A549 (cell line): ENCODE data around the gene ASTL. TPM values are rescaled to one million over a fixed set of nuclear protein-coding genes. Genes with fewer than 3 reads are reported as not detected.

Source experiments
- ATAC-seq, 2 experiments: fragments of 200-7000 bp in 1 of 2; fragments of >200 bp in 1 of 2; cut with Nextera tagmentation in 1 of 2; cut with Tn5 transposase in 1 of 2; 3 replicates each; pipeline versions ENCODE4 v1.8.0 to v1.9.1; 2018 to 2020; ENCODE audit warnings: mild to moderate bottlenecking in 1 of 2, moderate library complexity in 1 of 2
- CTCF ChIA-PET: fragments of 300-600 bp; sonication (Branson Sonifier 250); formaldehyde crosslinking; extraction: SDS; loops from one replicate; lab custom pipeline; 2021; ENCODE audit warnings: antibody characterized with exemption, inconsistent platforms; lab: Yijun Ruan, JAX
- POLR2A ChIA-PET: fragments of 350-600 bp; formaldehyde crosslinking; extraction: SDS; loops from one replicate; lab custom pipeline; 2021; ENCODE audit warnings: antibody characterized with exemption, inconsistent platforms; lab: Yijun Ruan, JAX
- DNase-seq, 2 experiments: peaks; one replicate each; pipeline versions ENCODE4 v3.0.0 to v3.0.0-alpha.2; 2011 to 2016; ENCODE audit warnings: low read depth in 1 of 2, low spot score in 1 of 2
- FAIRE-seq: peaks from 2 replicates; lab custom pipeline; 2011; peaks lifted over from hg19 to GRCh38; lab: Jason Lieb, UNC
- H3K27ac ChIP-seq, 2 experiments: fragments of >200 bp; sonication (Bioruptor Twin); formaldehyde crosslinking; 3 replicates each; pipeline ENCODE4 v1.5.1; 2016 to 2017
- H3K4me1 ChIP-seq: fragments of >200 bp; sonication (Bioruptor Twin); formaldehyde crosslinking; 3 replicates; pipeline ENCODE4 v1.6.1; 2016
- H3K4me2 ChIP-seq: fragments of >200 bp; sonication (Bioruptor Twin); formaldehyde crosslinking; 3 replicates; pipeline ENCODE4 v1.6.1; 2016
- H3K4me3 ChIP-seq: fragments of >200 bp; sonication (Bioruptor Twin); formaldehyde crosslinking; 3 replicates; pipeline ENCODE4 v1.5.1; 2016
- H3K9me3 ChIP-seq: fragments of >200 bp; sonication (Bioruptor Twin); formaldehyde crosslinking; 3 replicates; pipeline ENCODE4 v1.6.1; 2016
- ATOH8 ChIP-seq: fragments of 250-450 bp; sonication (Bioruptor Pico); IDR thresholded peaks from 2 replicates; pipeline ENCODE4 v1.5.0; 2020; ENCODE audit warnings: low read depth, mild to moderate bottlenecking, moderate library complexity
- BCL3 ChIP-seq: fragments of >200 bp; sonication (Bioruptor Twin); formaldehyde crosslinking; IDR thresholded peaks from 3 replicates; pipeline ENCODE4 v1.6.1; 2016
- E2F6 ChIP-seq: IDR thresholded peaks from 2 replicates; pipeline ENCODE4 v1.6.1; 2012; ENCODE audit warnings: low read depth, borderline replicate concordance
- EHF ChIP-seq: fragments of 250-450 bp; sonication (Bioruptor Pico); IDR thresholded peaks from 2 replicates; pipeline ENCODE4 v1.5.0; 2020; ENCODE audit warnings: mild to moderate bottlenecking
- EP300 ChIP-seq, 2 experiments: fragments of >200 bp; sonication (Bioruptor Twin); formaldehyde crosslinking; IDR thresholded peaks; 2 replicates in 1 of 2; 3 replicates in 1 of 2; pipeline ENCODE4 v1.6.1; 2016 to 2017
- ESRRA ChIP-seq: fragments of 150-350 bp; IDR thresholded peaks from 2 replicates; pipeline ENCODE4 v1.6.1; 2014; ENCODE audit warnings: mild to moderate bottlenecking, low read length, borderline replicate concordance
- FOSB ChIP-seq: fragments of 250-450 bp; sonication (Bioruptor Pico); IDR thresholded peaks from 2 replicates; pipeline ENCODE4 v1.5.0; 2020; ENCODE audit warnings: mild to moderate bottlenecking, moderate library complexity
- FOXS1 ChIP-seq: fragments of 250-450 bp; sonication (Bioruptor Pico); IDR thresholded peaks from 2 replicates; pipeline ENCODE4 v1.5.0; 2020; ENCODE audit warnings: mild to moderate bottlenecking, moderate library complexity
- GATA3 ChIP-seq: IDR thresholded peaks from 2 replicates; pipeline ENCODE4 v1.6.1; 2012; ENCODE audit warnings: borderline replicate concordance
- JUN ChIP-seq, 2 experiments: fragments of >200 bp; sonication (Bioruptor Twin); formaldehyde crosslinking; IDR thresholded peaks; 2 replicates in 1 of 2; 3 replicates in 1 of 2; pipeline ENCODE4 v1.6.1; 2016 to 2017
- KDM5A ChIP-seq: fragments of 200-600 bp; sonication (generic); IDR thresholded peaks from 2 replicates; pipeline ENCODE4 v1.6.1; 2016; ENCODE audit warnings: antibody characterized with exemption, mild to moderate bottlenecking
- MAZ ChIP-seq: fragments of 150-350 bp; IDR thresholded peaks from 2 replicates; pipeline ENCODE4 v1.6.1; 2014; ENCODE audit warnings: antibody characterized with exemption, low read depth, low read length, borderline replicate concordance
- MYC ChIP-seq: IDR thresholded peaks from 2 replicates; pipeline ENCODE4 v1.6.1; 2012; ENCODE audit warnings: mild to moderate bottlenecking, inconsistent platforms, low read length, improper control_type of control experiment, borderline replicate concordance
- PBX3 ChIP-seq: IDR thresholded peaks from 2 replicates; pipeline ENCODE4 v1.6.1; 2012
- PHF8 ChIP-seq: fragments of 200-600 bp; sonication (generic); IDR thresholded peaks from 2 replicates; pipeline ENCODE4 v1.6.1; 2016; ENCODE audit warnings: low read depth, mild to moderate bottlenecking, antibody characterized with exemption, moderate library complexity, borderline replicate concordance
- POLR2AphosphoS2 ChIP-seq: conservative IDR thresholded peaks from 2 replicates; pipeline ENCODE4 v1.6.1; 2012; ENCODE audit warnings: low read length, improper control_type of control experiment, inconsistent platforms
- RAD21 ChIP-seq, 2 experiments: fragments of >200 bp in 1 of 2; sonication (Bioruptor Twin) in 1 of 2; formaldehyde crosslinking in 1 of 2; IDR thresholded peaks in 1 of 2; conservative IDR thresholded peaks in 1 of 2; 2 replicates in 1 of 2; 3 replicates in 1 of 2; pipeline ENCODE4 v1.6.1; 2012 to 2018; ENCODE audit warnings: inconsistent platforms in 1 of 2
- RCOR1 ChIP-seq: fragments of 150-350 bp; IDR thresholded peaks from 2 replicates; pipeline ENCODE4 v1.6.1; 2014; ENCODE audit warnings: antibody characterized with exemption, low read length, low read depth
- RFX5 ChIP-seq: fragments of 450-650 bp; IDR thresholded peaks from 2 replicates; pipeline ENCODE4 v1.7.1; 2014; ENCODE audit warnings: antibody characterized with exemption, mild to moderate bottlenecking, moderate library complexity
- RNF2 ChIP-seq: fragments of 200-600 bp; sonication (generic); IDR thresholded peaks from 2 replicates; pipeline ENCODE4 v1.6.1; 2016; ENCODE audit warnings: low read depth, mild to moderate bottlenecking, antibody characterized with exemption, moderate library complexity, borderline replicate concordance
- SREBF2 ChIP-seq: fragments of 450-650 bp; IDR thresholded peaks from 2 replicates; pipeline ENCODE4 v1.6.1; 2014; ENCODE audit warnings: mild to moderate bottlenecking, moderate library complexity
- ZFP36 ChIP-seq: fragments of 450-650 bp; IDR thresholded peaks from 2 replicates; pipeline ENCODE4 v1.6.1; 2014; ENCODE audit warnings: borderline replicate concordance; ENCODE audit not compliant: partially characterized antibody
- ZNF302 ChIP-seq: fragments of 250-450 bp; sonication (Bioruptor Pico); IDR thresholded peaks from 2 replicates; pipeline ENCODE4 v1.9.0; 2021; ENCODE audit warnings: inconsistent platforms, mild to moderate bottlenecking, moderate library complexity
- WGBS: methylation state at CpG from one replicate; pipeline ENCODE4 v1.1.6; 2017; ENCODE audit errors: missing lambda C conversion rate; 5-methylcytosine and 5-hydroxymethylcytosine counted together
- polyA plus RNA-seq, 4 experiments: library from polyadenylated mRNA; depleted of rRNA in 3 of 4; stranded (reverse); fragments of >200 nt; fragmentation: RNase III in 1 of 4; extraction: RNeasy Plus Mini Kit Qiagen cat#74134 plus additional on column Dnase treatment in 1 of 4; gene quantifications; 2 replicates in 3 of 4; 3 replicates in 1 of 4; pipeline ENCODE4 v1.2.3, GENCODE V29; 2011 to 2017
- TF ChIP-seq, protein P1 (sequence below): fragments of 450-650 bp; IDR thresholded peaks from 2 replicates; pipeline ENCODE4 v1.6.1; 2014; ENCODE audit warnings: antibody characterized with exemption
- TF ChIP-seq, protein P2 (sequence below): fragments of >200 bp; sonication (Bioruptor Twin); formaldehyde crosslinking; IDR thresholded peaks from 2 replicates; pipeline ENCODE4 v1.6.1; 2016
- TF ChIP-seq, protein P3 (sequence below): fragments of >200 bp; sonication (Bioruptor Twin); formaldehyde crosslinking; IDR thresholded peaks from 3 replicates; pipeline ENCODE4 v1.5.1; 2016

Gene ASTL
- polyA plus RNA-seq, 2 of the 4 experiments (the other 2 are of a cell fraction), result not detected

GRCh38 chr2:96139181-96139758, 968 bp upstream of the ASTL start:
- ChIA-PET CTCF (interaction anchor here (0.6 to 5.1 kb wide), 24 partner anchors 9 to 371 kb away, joined by 3 to 57 read pairs (median 4); partner anchors contain the start of genes ADRA2B and NEURL3), POLR2A (no interaction called here)
- Histone ChIP-seq H3K4me1 (no peaks in the 10 kb centered on the region), H3K4me3 (no peak overlapping the region), H3K9me3 (no peaks in the 10 kb centered on the region), H3K4me2 (no peak overlapping the region), H3K27ac (no peak overlapping the region)
- ATAC-seq (no peak), DNase-seq (no peak), FAIRE-seq (no peak)
- 54% methylated on average over 7 of the region's 7 CpGs for WGBS
- TF ChIP-seq, protein P1, sequence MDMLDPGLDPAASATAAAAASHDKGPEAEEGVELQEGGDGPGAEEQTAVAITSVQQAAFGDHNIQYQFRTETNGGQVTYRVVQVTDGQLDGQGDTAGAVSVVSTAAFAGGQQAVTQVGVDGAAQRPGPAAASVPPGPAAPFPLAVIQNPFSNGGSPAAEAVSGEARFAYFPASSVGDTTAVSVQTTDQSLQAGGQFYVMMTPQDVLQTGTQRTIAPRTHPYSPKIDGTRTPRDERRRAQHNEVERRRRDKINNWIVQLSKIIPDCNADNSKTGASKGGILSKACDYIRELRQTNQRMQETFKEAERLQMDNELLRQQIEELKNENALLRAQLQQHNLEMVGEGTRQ, result no peak
- no peak for TF ChIP-seq MAZ
- no peak for TF ChIP-seq MYC
- TF ChIP-seq EHF, result no peak
- TF ChIP-seq RNF2, result no peak
- no peak for TF ChIP-seq PHF8
- no peak for TF ChIP-seq BCL3
- TF ChIP-seq EP300 (IDR thresholded peaks at IDR 0.05), result no peak
- TF ChIP-seq ATOH8 (CRISPR knock-in tag), result no peak
- no peak for TF ChIP-seq RAD21 (conservative IDR thresholded peaks at IDR 0.05 in 1 of 2, IDR thresholded peaks at IDR 0.05 in 1 of 2)
- TF ChIP-seq POLR2AphosphoS2, result no peak
- TF ChIP-seq ZFP36, result no peak
- TF ChIP-seq PBX3, result no peak
- TF ChIP-seq FOXS1 (CRISPR knock-in tag), result no peak
- TF ChIP-seq, protein P2, sequence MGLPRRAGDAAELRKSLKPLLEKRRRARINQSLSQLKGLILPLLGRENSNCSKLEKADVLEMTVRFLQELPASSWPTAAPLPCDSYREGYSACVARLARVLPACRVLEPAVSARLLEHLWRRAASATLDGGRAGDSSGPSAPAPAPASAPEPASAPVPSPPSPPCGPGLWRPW, result no peak

DNA sequence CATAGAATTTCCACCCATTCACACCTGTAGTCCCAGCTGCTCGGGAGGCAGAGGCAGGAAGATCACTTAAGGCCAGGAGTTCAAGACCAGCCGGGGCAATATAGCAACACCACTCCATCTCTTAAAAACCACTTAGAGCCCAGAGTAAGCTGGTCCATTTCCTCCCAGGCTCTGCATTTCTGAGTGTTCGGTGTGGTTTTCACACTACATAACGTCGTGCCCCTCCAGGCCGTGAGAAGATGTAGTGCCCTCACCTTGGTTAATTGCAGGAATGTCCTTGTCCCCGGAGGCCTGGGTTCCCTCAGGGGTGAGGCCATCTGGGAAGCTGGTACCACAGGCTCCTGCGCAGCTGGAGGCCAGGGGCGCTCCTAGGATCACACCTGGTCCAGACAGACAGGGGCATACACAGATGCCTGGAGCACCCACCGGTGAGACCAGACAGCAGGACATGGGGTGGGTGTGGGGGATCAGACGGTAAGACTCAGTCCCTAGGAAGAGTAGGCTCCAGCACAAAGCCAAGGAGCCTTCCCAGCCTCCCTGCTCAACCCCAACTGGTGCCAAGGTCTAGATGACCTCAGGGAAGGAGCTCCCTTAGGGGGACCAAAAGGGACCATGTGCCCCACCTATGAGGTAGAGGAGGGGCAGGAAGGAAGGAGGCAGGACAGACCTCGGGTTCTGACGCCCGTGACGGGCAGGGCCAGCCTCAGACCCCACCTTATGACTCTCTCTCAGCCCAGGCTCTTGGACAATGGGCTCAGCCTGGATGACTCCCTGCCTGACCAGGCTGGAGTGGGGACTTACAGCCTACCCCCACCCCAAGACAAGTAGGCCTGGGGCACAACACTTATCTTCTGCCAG, 752 bp downstream of the ASTL start:
- Histone ChIP-seq H3K27ac (no peak overlapping the region), H3K4me2 (no peak overlapping the region), H3K9me3 (no peaks in the 10 kb centered on the region), H3K4me1 (no peaks in the 10 kb centered on the region), H3K4me3 (no peak overlapping the region)
- DNase-seq (no peak), ATAC-seq (no peak), FAIRE-seq (no peak)
- no peak for TF ChIP-seq JUN (IDR thresholded peaks at IDR 0.05)
- no peak for TF ChIP-seq SREBF2
- TF ChIP-seq ZNF302, result no peak
- no peak for TF ChIP-seq GATA3
- TF ChIP-seq ESRRA, result no peak
- no peak for TF ChIP-seq FOSB (CRISPR knock-in tag)
- no peak for TF ChIP-seq KDM5A
- TF ChIP-seq RFX5, result no peak
- TF ChIP-seq, protein P3, sequence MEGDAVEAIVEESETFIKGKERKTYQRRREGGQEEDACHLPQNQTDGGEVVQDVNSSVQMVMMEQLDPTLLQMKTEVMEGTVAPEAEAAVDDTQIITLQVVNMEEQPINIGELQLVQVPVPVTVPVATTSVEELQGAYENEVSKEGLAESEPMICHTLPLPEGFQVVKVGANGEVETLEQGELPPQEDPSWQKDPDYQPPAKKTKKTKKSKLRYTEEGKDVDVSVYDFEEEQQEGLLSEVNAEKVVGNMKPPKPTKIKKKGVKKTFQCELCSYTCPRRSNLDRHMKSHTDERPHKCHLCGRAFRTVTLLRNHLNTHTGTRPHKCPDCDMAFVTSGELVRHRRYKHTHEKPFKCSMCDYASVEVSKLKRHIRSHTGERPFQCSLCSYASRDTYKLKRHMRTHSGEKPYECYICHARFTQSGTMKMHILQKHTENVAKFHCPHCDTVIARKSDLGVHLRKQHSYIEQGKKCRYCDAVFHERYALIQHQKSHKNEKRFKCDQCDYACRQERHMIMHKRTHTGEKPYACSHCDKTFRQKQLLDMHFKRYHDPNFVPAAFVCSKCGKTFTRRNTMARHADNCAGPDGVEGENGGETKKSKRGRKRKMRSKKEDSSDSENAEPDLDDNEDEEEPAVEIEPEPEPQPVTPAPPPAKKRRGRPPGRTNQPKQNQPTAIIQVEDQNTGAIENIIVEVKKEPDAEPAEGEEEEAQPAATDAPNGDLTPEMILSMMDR, result no peak
- no peak for TF ChIP-seq RCOR1
- no peak for TF ChIP-seq POLR2AphosphoS2
- TF ChIP-seq E2F6, result no peak
- TF ChIP-seq PHF8, result no peak
- TF ChIP-seq MYC, result no peak
- ChIA-PET POLR2A (no interaction called here), CTCF (interaction anchor here (0.8 to 5.1 kb wide), 19 partner anchors 11 to 413 kb away, joined by 3 to 57 read pairs (median 5); partner anchors contain the start of genes ADRA2B and NEURL3)
- WGBS, result 49% methylated on average over 14 of the region's 15 CpGs
